Progenitor cell of endocrine pancreas (in vitro differentiated cells): ENCODE results near the gene ARSG. TPM values are rescaled to one million over a fixed set of nuclear protein-coding genes. Genes with fewer than 3 reads are reported as not detected.
A peak's percentile ranks its signal among the peaks of the same experiment; 100 is the strongest.

Experiments
- DNase-seq: peaks from one replicate; pipeline ENCODE4 v3.0.0; 2021; ENCODE audit warnings: low spot score; ENCODE audit not compliant: unreplicated experiment
- H3K27ac Mint-ChIP-seq: 2 replicates; pipeline ENCODE4 v1.8.0; 2021; ENCODE audit warnings: mild to moderate bottlenecking, moderate library complexity, mixed read lengths
- H3K27me3 Mint-ChIP-seq: 2 replicates; pipeline ENCODE4 v1.8.0; 2021; ENCODE audit warnings: mixed read lengths
- H3K36me3 Mint-ChIP-seq: 2 replicates; pipeline ENCODE4 v1.8.0; 2022; ENCODE audit warnings: mixed read lengths; ENCODE audit not compliant: insufficient read depth
- H3K4me1 Mint-ChIP-seq: 2 replicates; pipeline ENCODE4 v1.8.0; 2021; ENCODE audit warnings: low read depth, mixed read lengths
- H3K4me3 Mint-ChIP-seq: 2 replicates; pipeline ENCODE4 v1.8.0; 2021; ENCODE audit warnings: low read depth, mild to moderate bottlenecking, moderate library complexity, mixed read lengths
- H3K9me3 Mint-ChIP-seq: 2 replicates; pipeline ENCODE4 v1.8.0; 2021; ENCODE audit warnings: low read depth, mixed read lengths
- CTCF ChIP-seq: fragments of 200-600 bp; sonication (generic); IDR thresholded peaks from one replicate; pipeline ENCODE4 v1.5.0; 2021; ENCODE audit warnings: antibody characterized with exemption, mild to moderate bottlenecking; ENCODE audit not compliant: unreplicated experiment
- total RNA-seq: library from RNA; stranded (reverse); gene quantifications from 2 replicates; pipeline ENCODE4 v1.2.1, GENCODE V29; 2021

Gene ARSG
- total RNA-seq, 1 donor from 2014 or later, result 2.6 TPM

DNA sequence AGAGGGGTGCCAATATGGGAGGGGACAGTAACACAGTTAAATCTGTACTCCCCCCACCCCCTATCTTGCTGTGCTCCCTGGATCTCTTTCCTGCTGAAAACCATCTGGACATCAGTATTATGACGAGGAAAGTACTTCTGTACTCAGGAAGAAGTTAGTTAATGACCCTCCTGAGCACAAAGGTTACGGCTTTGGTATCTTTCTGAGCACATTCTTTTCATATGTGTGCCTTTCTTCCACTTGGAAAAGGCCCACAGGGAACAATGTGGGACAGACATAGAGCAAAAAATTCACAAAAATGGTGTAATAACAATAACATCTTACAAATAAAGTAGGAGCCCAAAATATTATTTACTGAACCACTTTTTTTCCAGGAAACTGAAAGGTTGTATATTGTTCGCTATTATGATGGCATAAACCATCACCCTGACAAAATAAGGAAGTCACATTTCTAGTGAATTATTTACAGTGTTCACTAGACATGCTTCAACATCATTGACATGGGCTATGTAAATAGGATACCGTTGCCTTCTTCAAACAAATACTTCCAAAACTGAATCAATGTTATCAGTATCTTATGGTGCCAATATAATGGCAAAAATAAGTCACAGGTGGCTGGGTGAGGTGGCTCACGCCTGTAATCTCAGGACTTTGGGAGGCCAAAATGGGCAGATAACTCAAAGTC is 160.5 kb downstream of the ARSG start:
- H3K4me3 Mint-ChIP-seq, result no peak overlapping the region
- H3K36me3 Mint-ChIP-seq, result peaks cover 20% of the 10 kb centered on the region
- no peaks in the 10 kb centered on the region for H3K9me3 Mint-ChIP-seq
- TF ChIP-seq CTCF, result no peak
- H3K27ac Mint-ChIP-seq, result no peak overlapping the region
- H3K4me1 Mint-ChIP-seq, result peaks cover 34% of the 10 kb centered on the region
- no peak for DNase-seq
- H3K27me3 Mint-ChIP-seq, result no peaks in the 10 kb centered on the region

GRCh38 chr17:68452724-68453290 is 161.5 kb downstream of the ARSG start:
- H3K27me3 Mint-ChIP-seq, result no peaks in the 10 kb centered on the region
- no peak overlapping the region for H3K4me3 Mint-ChIP-seq
- peaks cover 35% of the 10 kb centered on the region for H3K4me1 Mint-ChIP-seq
- TF ChIP-seq CTCF, result no peak
- no peak overlapping the region for H3K27ac Mint-ChIP-seq
- H3K9me3 Mint-ChIP-seq, result no peaks in the 10 kb centered on the region
- peaks cover 18% of the 10 kb centered on the region for H3K36me3 Mint-ChIP-seq
- no peak for DNase-seq

DNA sequence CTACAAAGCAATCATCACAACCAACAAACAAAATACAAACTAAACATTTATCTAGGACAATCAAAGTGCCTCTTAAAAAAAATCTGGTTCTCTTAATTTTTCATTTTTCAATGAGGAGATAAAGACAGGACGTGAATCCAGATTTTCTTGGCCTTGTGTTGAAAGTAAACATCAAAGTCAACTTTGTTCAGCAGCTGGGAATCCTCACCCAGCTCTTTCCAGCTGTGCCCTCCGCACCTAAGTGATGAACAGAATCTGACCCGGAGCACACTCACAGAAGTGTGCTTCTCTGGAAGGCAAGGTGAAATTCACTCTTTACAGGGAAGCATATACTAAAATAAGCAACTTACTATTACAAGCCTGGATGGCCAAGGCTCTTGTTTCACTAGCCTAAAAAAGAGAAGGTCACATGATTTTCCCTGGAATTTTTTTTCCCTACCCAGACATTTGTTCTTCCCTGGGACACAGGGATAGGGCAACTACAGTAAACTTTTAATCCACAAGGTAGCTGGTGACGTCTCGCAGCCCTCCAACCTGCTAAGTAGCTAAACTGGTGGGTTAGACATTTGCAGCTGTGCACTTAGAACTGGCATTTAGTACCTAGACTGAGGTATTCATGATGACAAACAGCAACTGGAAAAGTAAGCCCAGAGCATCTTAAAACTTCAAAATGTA is 162.8 kb downstream of the ARSG start:
- H3K27me3 Mint-ChIP-seq, result peaks cover 7% of the 10 kb centered on the region
- H3K4me1 Mint-ChIP-seq, result peaks cover 42% of the 10 kb centered on the region
- no peaks in the 10 kb centered on the region for H3K9me3 Mint-ChIP-seq
- H3K4me3 Mint-ChIP-seq, result peak overlapping the region; percentile 16
- H3K27ac Mint-ChIP-seq, result peak overlapping the region; percentile 73
- TF ChIP-seq CTCF, result no peak
- peaks cover 16% of the 10 kb centered on the region for H3K36me3 Mint-ChIP-seq
- no peak for DNase-seq

GRCh38 chr17:68455901-68456338 is 164.6 kb downstream of the ARSG start:
- H3K9me3 Mint-ChIP-seq, result no peaks in the 10 kb centered on the region
- peaks cover 10% of the 10 kb centered on the region for H3K27me3 Mint-ChIP-seq
- TF ChIP-seq CTCF, result no peak
- no peak for DNase-seq
- H3K4me1 Mint-ChIP-seq, result peaks cover 40% of the 10 kb centered on the region
- H3K4me3 Mint-ChIP-seq, result peak overlapping the region; percentile 83
- H3K36me3 Mint-ChIP-seq, result peaks cover 7% of the 10 kb centered on the region
- H3K27ac Mint-ChIP-seq, result peak overlapping the region; percentile 97

- peaks cover 3% of the 10 kb centered on the region for H3K36me3 Mint-ChIP-seq
- no peaks in the 10 kb centered on the region for H3K9me3 Mint-ChIP-seq
- H3K27me3 Mint-ChIP-seq, result peaks cover 11% of the 10 kb centered on the region
- peak overlapping the region; percentile 97 for H3K27ac Mint-ChIP-seq
- H3K4me1 Mint-ChIP-seq, result peaks cover 38% of the 10 kb centered on the region
- no peak for TF ChIP-seq CTCF
- no peak for DNase-seq
- H3K4me3 Mint-ChIP-seq, result peak overlapping the region; percentile 83
These were observed 165.3 kb downstream of the ARSG start for GRCh38 chr17:68456339-68457167.
